Activated naive CD4-positive, alpha-beta T cell treated with anti-CD3 and anti-CD28 coated beads for 36 hours (primary cell): ENCODE measurements around the gene PRKN. TPM values are rescaled to one million over a fixed set of nuclear protein-coding genes. Genes with fewer than 3 reads are reported as not detected.

ENCODE experiments used
- CTCF ChIA-PET: fragments of 350-600 bp; sonication (Branson Sonifier 250); formaldehyde crosslinking; loops from one replicate; lab custom pipeline; 2021; ENCODE audit warnings: antibody characterized with exemption; lab: Charles Lee
- DNase-seq: peaks from one replicate; pipeline ENCODE4 v3.0.0-alpha.2; 2020
- H3K27ac Mint-ChIP-seq: one replicate; pipeline ENCODE4 v1.8.0; 2021; ENCODE audit warnings: mild to moderate bottlenecking, mixed read lengths
- H3K27me3 Mint-ChIP-seq: one replicate; pipeline ENCODE4 v1.8.0; 2021; ENCODE audit warnings: low read depth, mixed read lengths
- H3K36me3 Mint-ChIP-seq: one replicate; pipeline ENCODE4 v1.8.0; 2021; ENCODE audit warnings: low read depth, mixed read lengths
- H3K4me1 Mint-ChIP-seq: one replicate; pipeline ENCODE4 v1.8.0; 2021; ENCODE audit warnings: low read depth, mixed read lengths
- H3K4me3 Mint-ChIP-seq: one replicate; pipeline ENCODE4 v1.8.0; 2021; ENCODE audit warnings: mild to moderate bottlenecking, moderate library complexity, mixed read lengths
- H3K9me3 Mint-ChIP-seq: one replicate; pipeline ENCODE4 v1.8.0; 2021; ENCODE audit warnings: mixed read lengths
- intact Hi-C: fragments of 100-400 bp; cut with micrococcal nuclease; formaldehyde crosslinking; loops from one replicate; pipeline ENCODE4 v1.15.1; 2023
- total RNA-seq, 2 experiments: library from RNA; stranded (reverse); gene quantifications; one replicate each; pipeline ENCODE4 v1.2.3, GENCODE V29; 2021

The PRKN gene
- total RNA-seq, 2 experiments from 2014 or later = 0.33 to 0.72 TPM

DNA sequence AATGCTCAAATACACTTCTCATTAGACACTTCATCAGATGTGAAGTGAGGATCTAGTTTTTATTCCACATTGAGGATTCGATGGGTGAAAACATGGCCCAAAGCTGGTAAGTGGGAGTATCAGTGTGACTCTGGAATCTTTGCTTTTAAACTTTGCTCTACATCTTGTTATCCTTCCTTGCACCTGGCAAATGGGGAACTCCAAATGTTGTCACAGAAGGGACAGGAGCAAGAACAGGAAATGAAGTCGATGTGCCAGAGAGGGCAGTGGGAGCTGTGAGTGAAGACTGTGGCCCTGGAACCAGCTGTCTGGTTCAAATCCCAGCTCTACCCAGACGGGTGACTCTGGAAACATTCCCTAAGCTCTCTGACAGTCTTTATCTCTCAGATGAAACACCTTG is 1367.0 kb downstream of the PRKN start:
- Mint-ChIP-seq H3K27me3 (no peaks in the 10 kb centered on the region), H3K36me3 (peaks cover 2% of the 10 kb centered on the region), H3K4me1 (no peaks in the 10 kb centered on the region), H3K4me3 (no peak overlapping the region), H3K9me3 (peaks cover 6% of the 10 kb centered on the region), H3K27ac (no peak overlapping the region)
- intact Hi-C loops = no loop called here
- CTCF ChIA-PET = interaction anchor here (0.5 to 2.0 kb wide), 4 partner anchors 10 to 1080 kb away, joined by 3 to 6 read pairs (median 3); no protein-coding TSS in a partner anchor
- no peak for DNase-seq

DNA sequence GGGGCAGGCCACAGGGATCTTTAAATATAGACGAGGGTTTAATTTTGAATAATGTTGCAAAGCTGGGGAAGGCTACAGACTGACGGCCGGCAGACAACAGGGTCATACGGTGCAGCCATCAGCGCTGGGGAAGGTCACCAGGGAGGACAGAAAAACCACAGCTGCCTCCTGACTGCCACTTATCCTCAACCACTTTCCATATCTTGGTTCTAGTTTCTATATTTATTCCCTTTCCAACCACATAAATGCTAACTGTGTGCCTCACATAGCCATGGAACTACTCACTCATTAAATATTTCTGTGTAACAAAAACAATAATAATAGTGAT is 1368.0 kb downstream of the PRKN start:
- CTCF ChIA-PET = interaction anchor here (1.0 to 2.0 kb wide), 2 partner anchors 11 to 15 kb away, joined by 3 to 6 read pairs; no protein-coding TSS in a partner anchor
- no peak overlapping the region for H3K4me3 Mint-ChIP-seq
- H3K36me3 Mint-ChIP-seq = peaks cover 2% of the 10 kb centered on the region
- H3K9me3 Mint-ChIP-seq = peaks cover 6% of the 10 kb centered on the region
- no peaks in the 10 kb centered on the region for H3K4me1 Mint-ChIP-seq
- H3K27ac Mint-ChIP-seq = no peak overlapping the region
- DNase-seq = no peak
- H3K27me3 Mint-ChIP-seq = no peaks in the 10 kb centered on the region
- intact Hi-C loops = no loop called here

GRCh38 chr6:161356167-161356854 is 1371.3 kb downstream of the PRKN start:
- no peak overlapping the region for H3K4me3 Mint-ChIP-seq
- H3K36me3 Mint-ChIP-seq = no peaks in the 10 kb centered on the region
- H3K4me1 Mint-ChIP-seq = no peaks in the 10 kb centered on the region
- CTCF ChIA-PET = no interaction called here
- no peaks in the 10 kb centered on the region for H3K9me3 Mint-ChIP-seq
- DNase-seq = no peak
- H3K27me3 Mint-ChIP-seq = no peaks in the 10 kb centered on the region
- intact Hi-C loops = no loop called here
- H3K27ac Mint-ChIP-seq = no peak overlapping the region

DNA sequence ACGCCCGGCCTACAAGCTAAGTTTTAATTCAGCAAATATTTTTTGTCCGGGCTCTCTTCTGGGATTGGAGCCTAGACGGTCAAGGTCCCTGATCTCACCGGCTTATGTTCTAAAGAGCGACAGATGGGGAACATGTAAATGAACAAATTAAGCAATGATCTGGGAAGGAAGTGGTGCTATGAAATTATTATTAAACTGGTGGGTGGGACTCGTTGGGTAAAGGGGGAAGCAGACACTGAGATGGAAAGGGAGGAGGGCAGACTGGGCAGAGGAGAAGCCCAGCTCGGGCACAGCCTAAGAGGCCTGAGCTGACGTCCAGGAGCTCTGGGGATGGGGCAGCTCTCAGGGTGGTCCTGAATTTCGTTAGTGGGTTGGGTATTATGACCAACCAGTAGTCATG is 1371.9 kb downstream of the PRKN start:
- no peaks in the 10 kb centered on the region for H3K9me3 Mint-ChIP-seq
- intact Hi-C loops = no loop called here
- H3K4me3 Mint-ChIP-seq = no peak overlapping the region
- CTCF ChIA-PET = interaction anchor here (0.5 kb wide), 2 partner anchors 10 to 539 kb away, joined by 4 read pairs; no protein-coding TSS in a partner anchor
- no peak for DNase-seq
- H3K36me3 Mint-ChIP-seq = no peaks in the 10 kb centered on the region
- H3K4me1 Mint-ChIP-seq = no peaks in the 10 kb centered on the region
- no peak overlapping the region for H3K27ac Mint-ChIP-seq
- no peaks in the 10 kb centered on the region for H3K27me3 Mint-ChIP-seq

DNA sequence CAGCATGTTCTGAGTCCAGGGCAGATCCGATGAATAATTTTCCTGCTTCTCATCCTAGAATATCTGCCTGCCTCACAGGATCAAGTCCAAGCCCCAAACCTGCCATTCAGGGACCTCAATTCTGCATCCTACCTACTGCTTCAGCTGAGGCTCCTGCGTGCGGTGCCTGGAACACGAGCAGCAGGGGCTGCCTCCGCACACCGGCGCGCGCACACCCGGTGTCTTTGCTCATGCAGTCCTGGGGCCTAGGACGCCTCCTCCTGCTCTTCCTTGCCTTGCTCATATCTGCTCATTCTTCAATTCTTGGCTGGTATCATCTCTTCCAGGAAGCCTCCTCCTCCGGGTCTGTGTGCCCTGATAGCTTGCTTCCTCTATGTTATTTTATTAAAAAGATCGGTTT is 1372.6 kb downstream of the PRKN start:
- no peaks in the 10 kb centered on the region for H3K27me3 Mint-ChIP-seq
- H3K4me3 Mint-ChIP-seq = no peak overlapping the region
- CTCF ChIA-PET = interaction anchor here (1.2 to 2.1 kb wide), 3 partner anchors 16 to 202 kb away, joined by 3 to 9 read pairs (median 3); no protein-coding TSS in a partner anchor
- no peaks in the 10 kb centered on the region for H3K4me1 Mint-ChIP-seq
- no peaks in the 10 kb centered on the region for H3K9me3 Mint-ChIP-seq
- H3K27ac Mint-ChIP-seq = no peak overlapping the region
- intact Hi-C loops = no loop called here
- no peaks in the 10 kb centered on the region for H3K36me3 Mint-ChIP-seq
- no peak for DNase-seq

DNA sequence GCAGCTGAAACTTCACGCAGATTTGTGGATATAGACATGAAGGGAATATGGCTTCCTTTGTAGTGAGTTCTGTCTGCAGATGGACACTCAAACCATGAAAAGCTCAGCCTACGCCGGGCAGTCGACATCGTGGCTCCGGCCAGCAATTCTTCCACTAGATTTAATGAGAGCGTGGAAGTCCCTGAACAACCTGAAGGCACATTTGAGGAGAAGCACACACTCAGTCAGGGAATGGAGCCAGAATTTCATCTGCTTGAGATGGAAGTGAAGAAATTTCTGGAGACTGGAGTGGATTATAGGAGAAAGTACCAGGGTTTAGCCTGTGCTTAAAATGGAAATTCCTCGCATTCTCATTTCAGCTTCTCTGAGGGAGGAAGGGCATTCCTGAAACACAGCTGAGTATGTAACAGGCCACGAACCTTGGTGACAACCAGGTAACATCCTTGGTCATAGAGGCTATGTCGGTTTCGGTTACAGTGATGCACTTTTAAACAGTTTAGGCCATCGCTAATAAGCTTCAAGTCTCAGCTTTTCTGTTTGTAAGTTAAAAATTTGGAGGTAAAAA is 1373.2 kb downstream of the PRKN start:
- Mint-ChIP-seq H3K4me3 (no peak overlapping the region), H3K36me3 (no peaks in the 10 kb centered on the region), H3K27me3 (no peaks in the 10 kb centered on the region), H3K4me1 (no peaks in the 10 kb centered on the region), H3K27ac (no peak overlapping the region), H3K9me3 (no peaks in the 10 kb centered on the region)
- CTCF ChIA-PET = interaction anchor here (1.2 to 2.1 kb wide), 3 partner anchors 16 to 201 kb away, joined by 3 to 9 read pairs (median 3); no protein-coding TSS in a partner anchor
- intact Hi-C loops = no loop called here
- no peak for DNase-seq

GRCh38 chr6:161353208-161353613 is 1374.4 kb downstream of the PRKN start:
- DNase-seq = no peak
- H3K9me3 Mint-ChIP-seq = no peaks in the 10 kb centered on the region
- CTCF ChIA-PET = interaction anchor here (2.1 kb wide), 1 partner anchor 18 kb away, joined by 9 read pairs; no protein-coding TSS in a partner anchor
- intact Hi-C loops = no loop called here
- H3K27me3 Mint-ChIP-seq = no peaks in the 10 kb centered on the region
- no peaks in the 10 kb centered on the region for H3K36me3 Mint-ChIP-seq
- no peak overlapping the region for H3K4me3 Mint-ChIP-seq
- no peak overlapping the region for H3K27ac Mint-ChIP-seq
- H3K4me1 Mint-ChIP-seq = no peaks in the 10 kb centered on the region

- no peak for DNase-seq
- H3K4me3 Mint-ChIP-seq = no peak overlapping the region
- CTCF ChIA-PET = no interaction called here
- no peak overlapping the region for H3K27ac Mint-ChIP-seq
- no peaks in the 10 kb centered on the region for H3K36me3 Mint-ChIP-seq
- no peaks in the 10 kb centered on the region for H3K4me1 Mint-ChIP-seq
- no peaks in the 10 kb centered on the region for H3K27me3 Mint-ChIP-seq
- H3K9me3 Mint-ChIP-seq = no peaks in the 10 kb centered on the region
- intact Hi-C loops = no loop called here
Measured at GRCh38 chr6:161351858-161352257, 1375.7 kb downstream of the PRKN start.

GRCh38 chr6:161349886-161350285 is 1377.7 kb downstream of the PRKN start:
- Mint-ChIP-seq H3K4me1 (no peaks in the 10 kb centered on the region), H3K9me3 (no peaks in the 10 kb centered on the region), H3K36me3 (no peaks in the 10 kb centered on the region), H3K27me3 (no peaks in the 10 kb centered on the region), H3K27ac (no peak overlapping the region), H3K4me3 (no peak overlapping the region)
- intact Hi-C loops = no loop called here
- DNase-seq = no peak
- CTCF ChIA-PET = no interaction called here

DNA sequence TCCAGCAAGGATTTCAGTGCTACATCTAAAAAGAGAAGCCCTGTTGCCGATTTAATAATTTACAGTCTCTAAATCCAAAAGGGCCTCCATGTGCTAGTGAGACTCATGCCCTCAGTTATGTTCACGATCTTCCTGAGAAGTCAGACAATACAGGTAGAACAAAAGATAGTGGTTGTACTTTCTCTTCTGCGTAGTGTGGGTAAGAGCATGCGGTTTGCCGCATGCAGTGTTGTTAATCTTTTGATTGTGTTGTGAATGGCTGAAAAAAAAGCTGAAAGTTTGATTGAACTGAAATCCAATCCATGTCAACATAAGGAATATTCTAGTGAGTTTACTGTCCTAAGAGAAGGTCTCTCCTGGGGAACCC is 1379.0 kb downstream of the PRKN start:
- DNase-seq = no peak
- no peaks in the 10 kb centered on the region for H3K36me3 Mint-ChIP-seq
- no peaks in the 10 kb centered on the region for H3K4me1 Mint-ChIP-seq
- intact Hi-C loops = no loop called here
- H3K27ac Mint-ChIP-seq = no peak overlapping the region
- no peaks in the 10 kb centered on the region for H3K27me3 Mint-ChIP-seq
- no peak overlapping the region for H3K4me3 Mint-ChIP-seq
- CTCF ChIA-PET = no interaction called here
- no peaks in the 10 kb centered on the region for H3K9me3 Mint-ChIP-seq

DNA sequence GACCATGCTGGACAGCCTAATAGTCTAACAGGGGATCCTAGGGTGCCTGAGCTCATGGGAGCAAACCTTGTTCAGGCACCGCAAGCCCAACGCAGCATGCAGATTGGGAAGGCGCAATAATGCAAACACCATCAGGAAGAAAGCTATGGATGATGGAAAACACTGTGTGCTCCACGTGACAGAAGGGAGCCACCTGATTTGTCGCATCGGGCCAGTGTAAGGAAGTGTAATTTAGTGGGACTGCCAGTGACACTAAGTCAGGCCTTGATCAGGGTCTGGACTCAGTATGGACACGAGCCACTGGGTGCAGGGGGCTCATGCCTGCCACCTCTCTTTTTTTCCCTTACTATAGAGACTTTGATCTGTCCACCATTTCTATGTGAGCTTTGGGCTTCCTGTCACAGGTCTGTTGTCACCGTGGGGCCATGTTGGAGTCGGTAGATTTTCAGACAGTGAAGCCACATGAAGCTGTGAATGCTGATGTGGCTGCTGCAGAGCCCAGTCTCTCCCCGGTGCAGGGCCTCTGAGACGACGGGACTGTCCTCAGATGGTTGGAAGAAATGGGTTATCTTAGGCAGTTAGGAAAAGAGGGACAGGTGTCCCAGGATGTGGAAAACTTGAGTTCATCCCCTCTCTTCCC is 1379.5 kb downstream of the PRKN start:
- H3K4me3 Mint-ChIP-seq = no peak overlapping the region
- H3K9me3 Mint-ChIP-seq = no peaks in the 10 kb centered on the region
- CTCF ChIA-PET = no interaction called here
- no peaks in the 10 kb centered on the region for H3K27me3 Mint-ChIP-seq
- DNase-seq = no peak
- no peaks in the 10 kb centered on the region for H3K4me1 Mint-ChIP-seq
- H3K27ac Mint-ChIP-seq = no peak overlapping the region
- intact Hi-C loops = no loop called here
- no peaks in the 10 kb centered on the region for H3K36me3 Mint-ChIP-seq

- H3K9me3 Mint-ChIP-seq = no peaks in the 10 kb centered on the region
- CTCF ChIA-PET = no interaction called here
- no peak for DNase-seq
- H3K4me3 Mint-ChIP-seq = no peak overlapping the region
- H3K27me3 Mint-ChIP-seq = peaks cover 2% of the 10 kb centered on the region
- H3K36me3 Mint-ChIP-seq = no peaks in the 10 kb centered on the region
- intact Hi-C loops = no loop called here
- no peaks in the 10 kb centered on the region for H3K4me1 Mint-ChIP-seq
- H3K27ac Mint-ChIP-seq = no peak overlapping the region
Measured at GRCh38 chr6:161347125-161347524, 1380.4 kb downstream of the PRKN start.

DNA sequence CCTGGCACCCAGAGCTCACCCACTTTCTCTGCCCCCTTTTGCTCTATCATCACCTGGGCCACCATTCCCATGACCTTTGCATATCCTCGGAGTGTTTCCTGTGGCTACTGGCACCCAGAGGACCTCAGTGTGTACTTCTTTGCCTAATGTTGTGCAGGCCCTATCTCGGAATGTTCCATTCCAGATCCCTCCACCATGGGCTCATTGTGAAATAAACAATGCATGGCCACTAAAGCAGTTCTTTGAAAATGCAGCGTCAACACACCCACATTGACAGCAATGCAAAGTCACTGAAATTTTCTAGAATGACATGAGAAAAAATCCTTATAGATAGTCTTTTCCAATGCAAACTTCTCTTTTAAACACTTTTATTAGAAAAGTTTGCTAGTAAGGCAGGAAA is 1380.8 kb downstream of the PRKN start:
- intact Hi-C loops = no loop called here
- Mint-ChIP-seq H3K27ac (no peak overlapping the region), H3K9me3 (no peaks in the 10 kb centered on the region), H3K4me1 (no peaks in the 10 kb centered on the region), H3K4me3 (no peak overlapping the region), H3K36me3 (no peaks in the 10 kb centered on the region), H3K27me3 (peaks cover 2% of the 10 kb centered on the region)
- CTCF ChIA-PET = no interaction called here
- DNase-seq = no peak
